NT2/D1 (cell line): ENCODE data around the gene CFAP20DC.

Experiments used
- SUZ12 ChIP-seq: IDR thresholded peaks from 2 replicates; pipeline ENCODE4 v1.6.1; 2011; ENCODE audit not compliant: insufficient read length, insufficient read depth; ENCODE audit errors: extremely low read depth
- ZNF274 ChIP-seq: IDR thresholded peaks from 2 replicates; pipeline ENCODE4 v1.6.1; 2011; ENCODE audit warnings: mild to moderate bottlenecking, low read depth, low read length

- TF ChIP-seq ZNF274 = no peak
- TF ChIP-seq SUZ12 = no peak
These were observed 32.3 kb upstream of the CFAP20DC start for GRCh38 chr3:59082106-59082505.
